HG03139 (cell line): ENCODE results near the gene PLIN4.

Source experiments
- ATAC-seq: cut with Tn5 transposase; IDR thresholded peaks from one replicate; pipeline ENCODE4 v1.9.1; 2021; ENCODE audit not compliant: unreplicated experiment

Gene PLIN4

GRCh38 chr19:4507804-4508203, 10.5 kb downstream of the PLIN4 start:
- no peak for ATAC-seq

GRCh38 chr19:4507150-4507452, 11.2 kb downstream of the PLIN4 start:
- no peak for ATAC-seq

GRCh38 chr19:4506449-4507149, 11.7 kb downstream of the PLIN4 start:
- no peak for ATAC-seq

- no peak for ATAC-seq
These were observed 12.5 kb downstream of the PLIN4 start for GRCh38 chr19:4505570-4506448.

GRCh38 chr19:4504891-4505569, 13.3 kb downstream of the PLIN4 start:
- no peak for ATAC-seq

GRCh38 chr19:4504297-4504701, 14.0 kb downstream of the PLIN4 start:
- ATAC-seq: no peak

- no peak for ATAC-seq
These were observed 14.5 kb downstream of the PLIN4 start for GRCh38 chr19:4503825-4504170.

- ATAC-seq: no peak
These were observed 15.0 kb downstream of the PLIN4 start for GRCh38 chr19:4503132-4503824.

GRCh38 chr19:4502282-4503131, 15.8 kb downstream of the PLIN4 start:
- no peak for ATAC-seq

GRCh38 chr19:4501691-4502090, 16.6 kb downstream of the PLIN4 start:
- no peak for ATAC-seq

- no peak for ATAC-seq
These were observed 17.3 kb downstream of the PLIN4 start for GRCh38 chr19:4500841-4501591.

- ATAC-seq: no peak
These were observed 18.4 kb downstream of the PLIN4 start for GRCh38 chr19:4499855-4500254.

- no peak for ATAC-seq
These were observed 19.0 kb downstream of the PLIN4 start for GRCh38 chr19:4499318-4499717.

- ATAC-seq: no peak
These were observed 19.6 kb downstream of the PLIN4 start for GRCh38 chr19:4498694-4499093.

GRCh38 chr19:4497770-4498389, 20.4 kb downstream of the PLIN4 start:
- ATAC-seq: no peak

GRCh38 chr19:4496304-4496703, 22.0 kb downstream of the PLIN4 start:
- ATAC-seq: no peak

GRCh38 chr19:4495471-4495870, 22.8 kb downstream of the PLIN4 start:
- no peak for ATAC-seq

GRCh38 chr19:4494691-4495064, 23.6 kb downstream of the PLIN4 start:
- ATAC-seq: no peak

- no peak for ATAC-seq
These were observed 24.2 kb downstream of the PLIN4 start for GRCh38 chr19:4493929-4494690.
